ENCODE data around the gene DNMT3A. TPM values are rescaled to one million over a fixed set of nuclear protein-coding genes. Genes with fewer than 3 reads are reported as not detected.

Gene DNMT3A
- 62.6 and 63.0 TPM in 2 replicates for total RNA-seq

GRCh38 chr2:25341753-25342371, at the start of gene DNMT3A:
TSS of gene DNMT3A (minus strand) at chr2:25341925. CDS start at chr2:25313984, 27,941 bp downstream.
- intact Hi-C loops (cut with micrococcal nuclease), result loop anchor here (1.0 to 10.0 kb wide), 7 partner anchors 20 to 333 kb away; partner anchors contain the start of gene DTNB

- intact Hi-C loops (cut with micrococcal nuclease), result no loop called here
Measured at GRCh38 chr2:25389161-25389560, 47.4 kb upstream of the DNMT3A start.

GRCh38 chr2:25388491-25388890, 46.8 kb upstream of the DNMT3A start:
- intact Hi-C loops (cut with micrococcal nuclease), result no loop called here

DNA sequence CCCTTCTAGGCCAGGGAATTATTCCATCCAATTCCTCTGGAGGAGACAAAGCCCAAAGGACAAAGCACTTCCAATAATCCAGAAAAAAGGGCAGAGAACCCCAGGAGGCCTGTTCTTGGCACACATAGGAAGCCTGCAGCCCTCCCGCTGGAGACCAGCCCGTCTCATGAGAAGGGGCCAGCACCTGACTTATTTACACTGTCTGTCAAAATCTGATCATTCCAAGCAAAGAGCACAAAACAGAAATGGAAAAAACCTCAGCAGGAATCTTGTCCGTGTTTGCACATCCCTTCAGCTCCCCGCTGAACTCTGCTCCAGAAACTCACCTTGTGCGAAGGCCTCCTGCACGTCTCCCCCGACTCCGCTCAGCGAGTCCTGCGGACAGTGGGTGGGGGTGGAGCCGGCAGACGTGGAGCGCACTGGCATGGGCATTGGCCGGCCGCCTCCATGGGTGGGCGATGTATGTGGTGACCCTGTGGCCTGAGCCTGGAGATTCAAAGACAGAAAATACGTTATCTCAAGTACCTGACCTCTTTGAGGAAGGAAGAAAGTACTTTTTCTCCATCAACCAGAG, 46.2 kb upstream of the DNMT3A start:
- intact Hi-C loops (cut with micrococcal nuclease), result no loop called here

DNA sequence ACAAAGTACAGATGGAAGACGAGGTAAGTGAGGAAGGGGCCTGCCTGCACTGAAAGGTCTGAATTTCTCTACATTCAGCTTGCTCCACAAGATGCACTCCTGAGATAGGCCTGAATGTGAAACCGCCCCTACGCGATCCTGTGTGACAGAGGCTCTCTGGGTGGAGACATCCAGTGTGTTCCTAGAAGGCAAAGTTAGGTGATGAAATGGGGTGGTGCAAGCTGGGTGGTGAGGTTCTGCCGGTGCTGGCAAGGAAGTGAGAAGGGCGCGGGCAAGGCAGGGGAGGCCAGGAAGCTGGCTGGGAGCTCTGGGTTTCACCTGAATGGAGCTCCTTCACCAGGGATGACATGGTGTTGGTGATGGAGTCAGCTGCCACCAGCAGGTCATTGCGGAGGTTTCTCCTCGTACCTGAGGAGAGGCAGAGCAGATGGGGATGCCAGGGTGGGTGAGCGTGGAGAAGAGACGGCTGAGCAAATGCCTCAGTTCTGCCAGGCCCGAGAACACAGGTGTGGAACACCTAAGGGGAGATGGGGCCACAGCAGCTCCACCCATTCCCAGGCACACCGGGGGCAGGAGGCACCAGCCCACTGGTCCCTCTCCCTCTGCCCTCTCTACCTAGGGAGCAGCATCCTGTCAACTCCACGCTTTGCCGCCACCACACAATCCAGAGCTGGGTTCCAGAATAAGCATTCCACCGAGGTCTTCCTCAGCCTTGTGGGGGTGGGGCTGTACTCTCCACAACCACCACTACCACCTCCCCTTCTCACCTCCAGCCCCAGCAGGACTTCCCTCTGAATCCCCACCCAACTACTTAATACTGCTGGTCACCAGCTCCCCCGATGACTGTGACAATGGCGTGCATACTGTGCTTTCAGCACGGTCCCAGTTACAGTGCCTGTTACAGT, 45.5 kb upstream of the DNMT3A start:
- intact Hi-C loops (cut with micrococcal nuclease), result no loop called here

GRCh38 chr2:25385910-25386309, 44.2 kb upstream of the DNMT3A start:
- intact Hi-C loops (cut with micrococcal nuclease), result no loop called here

DNA sequence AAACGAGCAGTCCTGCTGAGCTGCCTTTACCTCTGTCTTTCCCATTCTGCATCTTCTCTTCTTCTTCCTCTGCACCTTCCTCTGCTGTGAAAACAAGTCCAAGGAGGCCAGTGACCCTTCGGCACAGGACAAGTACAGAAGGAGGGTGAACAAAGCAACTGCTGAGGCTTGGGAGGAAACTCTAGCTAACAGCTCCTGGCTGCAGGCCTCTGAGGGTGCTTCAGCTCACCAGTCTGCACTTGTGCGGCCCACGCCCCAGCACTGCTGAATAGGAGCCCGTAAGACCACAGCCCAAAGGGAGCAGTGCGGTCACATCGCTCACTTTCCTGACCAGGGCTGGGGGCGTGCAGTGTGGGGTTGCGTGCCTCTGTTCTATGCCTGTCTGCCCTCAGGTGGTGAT, 42.1 kb upstream of the DNMT3A start:
- intact Hi-C loops (cut with micrococcal nuclease), result no loop called here

- intact Hi-C loops (cut with micrococcal nuclease), result no loop called here
Measured at GRCh38 chr2:25381502-25381901, 39.8 kb upstream of the DNMT3A start.

GRCh38 chr2:25380586-25381375, 39.1 kb upstream of the DNMT3A start:
- intact Hi-C loops (cut with micrococcal nuclease), result no loop called here

GRCh38 chr2:25380023-25380422, 38.3 kb upstream of the DNMT3A start:
- intact Hi-C loops (cut with micrococcal nuclease), result no loop called here

DNA sequence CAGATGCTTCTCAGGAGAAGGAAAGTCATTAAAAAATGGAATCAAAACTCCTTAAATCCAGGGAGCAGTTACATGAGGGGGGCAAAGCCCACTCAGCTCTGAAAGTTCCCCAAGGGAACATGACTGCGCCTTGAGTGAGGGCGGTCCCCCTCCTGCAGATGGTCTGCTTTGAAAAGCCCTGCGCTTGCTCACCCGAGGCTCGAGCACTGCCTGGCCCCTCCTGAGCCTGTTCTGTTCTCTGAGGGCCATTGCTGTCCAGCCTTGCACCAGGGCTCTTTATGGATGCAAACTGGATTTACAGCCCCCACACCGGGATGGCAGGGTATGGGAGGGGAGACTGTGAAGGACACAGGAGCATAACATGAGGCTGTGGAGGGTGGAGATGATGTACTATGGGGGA, 37.8 kb upstream of the DNMT3A start:
- intact Hi-C loops (cut with micrococcal nuclease), result no loop called here

DNA sequence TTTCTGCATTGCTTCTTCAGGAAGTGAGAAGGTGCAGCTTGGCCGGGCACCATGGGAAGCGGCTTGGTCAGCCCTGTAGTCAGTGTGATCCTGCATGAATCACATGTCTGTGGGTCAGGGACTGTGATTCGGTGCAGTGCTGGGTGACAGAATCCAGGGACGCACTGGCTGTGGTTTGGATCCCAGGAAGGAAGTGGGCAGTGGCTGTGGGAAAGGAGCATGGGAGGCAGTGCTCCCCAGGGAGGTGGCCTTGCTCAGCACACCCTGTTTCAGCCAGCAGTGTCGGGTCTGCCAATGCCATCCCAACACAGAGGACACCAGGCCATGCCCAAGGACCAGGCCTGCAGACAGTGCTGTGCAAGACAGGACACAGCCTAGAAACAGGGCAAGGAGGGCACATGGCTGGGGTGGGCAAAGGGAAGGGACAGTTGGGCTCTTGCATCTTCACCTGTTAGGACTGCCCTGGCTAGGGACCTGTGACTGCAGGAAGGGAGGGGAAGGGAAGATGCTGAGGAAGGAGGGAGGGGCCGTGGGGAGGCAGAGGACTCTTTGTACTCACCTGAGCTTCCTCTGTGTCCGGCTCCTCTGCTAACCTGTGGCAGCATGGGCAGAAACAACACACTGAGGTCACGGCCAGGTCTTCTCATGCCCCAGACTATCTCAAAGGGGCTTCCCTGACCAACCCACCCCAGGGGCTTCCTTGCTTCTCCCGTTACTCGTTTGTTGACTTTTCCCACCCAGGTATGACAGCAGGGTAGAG, 37.2 kb upstream of the DNMT3A start:
- intact Hi-C loops (cut with micrococcal nuclease), result no loop called here

DNA sequence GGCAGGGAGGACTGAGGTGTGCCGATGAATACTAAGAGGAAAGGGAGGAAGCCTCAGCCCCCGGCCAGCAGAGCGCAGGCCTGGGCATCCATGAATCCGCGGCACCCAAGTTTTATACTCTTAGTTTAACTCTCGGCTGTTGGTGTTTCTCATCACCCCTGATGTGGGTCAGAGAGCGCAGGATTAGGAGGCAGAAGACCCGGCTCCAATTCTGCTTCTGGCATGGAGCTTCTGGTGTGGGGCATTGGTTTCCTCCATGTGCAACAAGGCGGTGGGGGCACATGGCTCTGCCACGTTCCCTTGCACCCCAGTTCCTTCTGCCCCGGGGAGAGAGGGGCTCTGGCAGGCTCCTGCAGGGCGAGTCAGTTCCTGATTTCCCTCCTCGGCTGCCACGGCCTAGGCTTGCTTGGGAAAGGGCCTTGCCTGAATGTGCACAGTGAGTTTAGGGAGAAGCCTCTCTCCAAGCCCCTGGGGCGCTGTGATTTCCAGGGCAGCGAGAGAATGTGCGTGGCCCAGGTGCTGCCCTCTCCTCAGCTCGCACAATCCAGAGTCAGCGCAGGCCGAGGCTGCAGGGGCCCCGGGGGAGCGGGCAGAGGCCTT, 36.2 kb upstream of the DNMT3A start:
- intact Hi-C loops (cut with micrococcal nuclease), result loop anchor here (1.0 kb wide), 4 partner anchors 16 to 144 kb away; no protein-coding TSS in a partner anchor

GRCh38 chr2:25376750-25377621, 35.3 kb upstream of the DNMT3A start:
- intact Hi-C loops (cut with micrococcal nuclease), result loop anchor here (1.0 kb wide), 4 partner anchors 15 to 145 kb away; no protein-coding TSS in a partner anchor

DNA sequence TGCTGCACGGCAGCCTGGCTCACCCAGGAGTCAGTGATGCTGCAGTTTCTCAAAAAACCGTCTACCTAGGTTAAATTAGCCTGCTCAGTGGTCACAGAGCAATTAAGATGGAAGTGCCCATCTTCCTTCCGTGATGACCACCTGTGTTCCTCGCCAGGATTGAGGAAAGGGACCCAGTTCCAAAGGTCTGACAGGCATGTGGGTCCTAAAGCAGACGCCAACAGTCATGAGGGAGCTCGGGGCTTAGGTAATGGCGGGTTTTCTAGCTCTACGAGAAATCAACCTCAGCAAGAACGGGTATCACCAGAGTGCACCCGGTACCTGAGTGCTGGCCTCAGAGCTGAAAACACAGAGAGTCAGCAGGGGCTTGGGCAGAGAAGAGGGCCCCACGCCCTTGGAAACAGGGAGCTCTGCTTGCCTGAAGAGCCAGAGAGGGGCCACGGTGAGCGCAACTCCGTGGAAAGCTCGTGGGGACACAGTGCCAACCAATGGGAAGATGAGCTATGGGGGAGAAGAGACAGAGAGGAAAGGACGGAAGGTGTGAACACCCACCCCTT, 34.3 kb upstream of the DNMT3A start:
- intact Hi-C loops (cut with micrococcal nuclease), result no loop called here

DNA sequence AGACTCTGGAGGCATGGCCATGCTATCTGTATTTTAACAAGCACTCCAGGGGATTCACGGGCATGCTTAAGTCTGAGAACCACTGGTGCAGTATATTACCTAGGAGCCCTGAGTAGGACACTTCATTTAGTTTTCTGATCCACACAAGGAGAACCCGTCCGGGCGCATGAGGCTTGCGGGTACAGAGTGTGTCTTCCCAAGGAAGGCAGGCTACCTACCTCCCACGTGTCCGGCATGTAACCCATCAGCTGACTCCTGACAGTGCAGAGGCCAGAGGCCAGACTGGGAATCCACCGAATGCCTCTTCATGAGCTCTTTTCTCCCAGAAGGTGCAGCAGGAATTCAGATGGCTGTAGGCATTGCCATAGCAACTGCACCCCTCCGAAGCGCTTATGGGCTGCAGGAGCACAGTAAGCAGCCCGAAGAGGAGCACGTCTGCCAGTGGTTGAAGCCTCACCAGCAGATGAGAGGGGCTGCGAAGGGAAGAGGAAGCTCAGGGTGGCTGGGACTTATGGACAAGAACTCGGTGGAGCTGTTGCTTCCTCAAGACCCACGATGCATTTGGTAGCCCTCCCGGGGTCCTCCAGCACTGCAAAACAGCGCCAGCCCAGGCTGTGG, 33.8 kb upstream of the DNMT3A start:
- intact Hi-C loops (cut with micrococcal nuclease), result no loop called here

DNA sequence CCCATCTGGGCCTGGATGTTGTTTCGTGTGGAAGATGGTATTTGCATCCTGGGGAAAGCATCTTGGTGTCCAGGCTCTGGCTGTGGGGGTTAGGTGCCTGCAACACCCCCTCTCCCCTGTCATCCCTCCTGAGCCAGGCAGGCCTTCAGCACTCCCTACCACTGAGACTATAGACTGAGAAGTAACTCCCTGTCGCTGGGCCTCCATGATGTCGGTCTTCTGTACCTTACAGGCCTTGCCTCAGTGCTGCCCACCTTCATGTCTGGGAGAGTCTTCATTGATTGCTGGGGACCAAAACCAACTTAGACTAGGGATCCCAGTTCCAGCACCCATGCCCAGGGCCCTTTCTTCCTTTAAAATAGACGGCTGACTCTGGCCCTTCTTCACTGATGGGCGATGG, 33.1 kb upstream of the DNMT3A start:
- intact Hi-C loops (cut with micrococcal nuclease), result no loop called here

DNA sequence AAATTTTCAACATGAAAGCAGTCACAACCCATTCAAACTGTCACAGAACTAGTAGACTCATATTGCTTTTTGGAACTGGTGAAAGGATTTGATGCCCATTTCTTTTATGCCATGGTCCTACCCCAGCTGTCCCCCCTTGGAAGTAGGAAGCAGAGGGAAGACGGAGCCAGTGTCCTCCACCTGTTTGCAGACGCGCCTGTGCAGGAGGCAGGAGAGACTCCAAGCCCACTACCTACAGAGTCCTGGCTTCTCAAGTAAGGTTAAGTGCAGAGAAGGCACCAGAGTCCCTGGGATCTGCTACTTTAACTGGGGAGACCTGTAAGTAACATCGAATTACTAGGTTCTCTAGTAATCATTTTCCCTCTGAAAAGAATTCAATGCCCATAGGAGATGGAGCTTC, 32.7 kb upstream of the DNMT3A start:
- intact Hi-C loops (cut with micrococcal nuclease), result no loop called here

All from T-helper 2 cell treated with Interferon-gamma antibody and Interleukin-4, amounts not matched to agents 100 ng/mL and 5 ng/mL, for 36 hours (primary cell).